ENCODE results near the gene IGFN1. TPM values are rescaled to one million over a fixed set of nuclear protein-coding genes. Genes with fewer than 3 reads are reported as not detected.
A peak's percentile ranks its signal among the peaks of the same experiment; 100 is the strongest.

Gene IGFN1
- total RNA-seq, 1 donor from 2014 or later: 1.6 TPM

- H3K4me3 Mint-ChIP-seq: no peak overlapping the region
- no peak for TF ChIP-seq CTCF (IDR thresholded peaks at IDR 0.05; ENCODE audit: unreplicated experiment)
- no peaks in the 10 kb centered on the region for H3K36me3 Mint-ChIP-seq
- no peaks in the 10 kb centered on the region for H3K9me3 Mint-ChIP-seq
- peaks cover 33% of the 10 kb centered on the region for H3K27me3 Mint-ChIP-seq (ENCODE audit: low read depth)
- no peak overlapping the region for H3K27ac Mint-ChIP-seq
- no peak for DNase-seq (ENCODE audit: low spot score in 2 of 2, unreplicated experiment in 2 of 2)
- H3K4me1 Mint-ChIP-seq: no peaks in the 10 kb centered on the region
Measured at GRCh38 chr1:201212056-201212455, 21.4 kb downstream of the IGFN1 start.

- no peak for DNase-seq (ENCODE audit: low spot score in 2 of 2, unreplicated experiment in 2 of 2)
- Mint-ChIP-seq H3K4me1 (no peaks in the 10 kb centered on the region), H3K27me3 (ENCODE audit: low read depth) (peaks cover 32% of the 10 kb centered on the region), H3K27ac (no peak overlapping the region), H3K36me3 (no peaks in the 10 kb centered on the region), H3K9me3 (no peaks in the 10 kb centered on the region), H3K4me3 (no peak overlapping the region)
- TF ChIP-seq CTCF (IDR thresholded peaks at IDR 0.05; ENCODE audit: unreplicated experiment): no peak
Measured at GRCh38 chr1:201212461-201213055, 21.9 kb downstream of the IGFN1 start.

GRCh38 chr1:201213106-201213770 lies 22.6 kb downstream of the IGFN1 start:
- H3K9me3 Mint-ChIP-seq: no peaks in the 10 kb centered on the region
- H3K27ac Mint-ChIP-seq: no peak overlapping the region
- H3K36me3 Mint-ChIP-seq: no peaks in the 10 kb centered on the region
- H3K4me3 Mint-ChIP-seq: no peak overlapping the region
- TF ChIP-seq CTCF (IDR thresholded peaks at IDR 0.05; ENCODE audit: unreplicated experiment): no peak
- peak in 1 of 2 experiments; percentile 22 for DNase-seq (ENCODE audit: low spot score in 2 of 2, unreplicated experiment in 2 of 2)
- H3K4me1 Mint-ChIP-seq: no peaks in the 10 kb centered on the region
- peaks cover 32% of the 10 kb centered on the region for H3K27me3 Mint-ChIP-seq (ENCODE audit: low read depth)

- Mint-ChIP-seq H3K4me3 (no peak overlapping the region), H3K27me3 (ENCODE audit: low read depth) (peaks cover 29% of the 10 kb centered on the region), H3K36me3 (no peaks in the 10 kb centered on the region), H3K27ac (no peak overlapping the region), H3K9me3 (no peaks in the 10 kb centered on the region), H3K4me1 (no peaks in the 10 kb centered on the region)
- peak in 1 of 2 experiments; percentile 21 for DNase-seq (ENCODE audit: low spot score in 2 of 2, unreplicated experiment in 2 of 2)
- no peak for TF ChIP-seq CTCF (IDR thresholded peaks at IDR 0.05; ENCODE audit: unreplicated experiment)
Measured at GRCh38 chr1:201213926-201214325, 23.3 kb downstream of the IGFN1 start.

- Mint-ChIP-seq H3K4me1 (no peaks in the 10 kb centered on the region), H3K9me3 (no peaks in the 10 kb centered on the region), H3K4me3 (no peak overlapping the region), H3K27ac (no peak overlapping the region), H3K36me3 (no peaks in the 10 kb centered on the region), H3K27me3 (ENCODE audit: low read depth) (peaks cover 23% of the 10 kb centered on the region)
- TF ChIP-seq CTCF (IDR thresholded peaks at IDR 0.05; ENCODE audit: unreplicated experiment): no peak
- DNase-seq (ENCODE audit: low spot score in 2 of 2, unreplicated experiment in 2 of 2): peak in 1 of 2 experiments; percentile 22
Measured at GRCh38 chr1:201214461-201214860, 23.8 kb downstream of the IGFN1 start.

Measured in mesothelial cell of epicardium (in vitro differentiated cells).